ENCODE results near the gene CPNE5. TPM values are rescaled to one million over a fixed set of nuclear protein-coding genes. Genes with fewer than 3 reads are reported as not detected.

CPNE5 gene
- total RNA-seq, 1 experiment from 2014 or later = 0.37 TPM

GRCh38 chr6:36853325-36853724 is 14.1 kb upstream of the CPNE5 start:
- Histone ChIP-seq H3K4me2 (peak overlapping the region; percentile 33), H3K36me3 (ENCODE audit: low read depth) (peaks cover 37% of the 10 kb centered on the region), H3K9me3 (ENCODE audit: insufficient read depth, low read depth) (no peaks in the 10 kb centered on the region), H2AFZ (no peak overlapping the region), H3K27me3 (ENCODE audit: insufficient read depth, low read depth) (no peaks in the 10 kb centered on the region), H3K4me3 (no peak overlapping the region), H3F3A (ENCODE audit: insufficient read depth, low read depth) (peaks cover 33% of the 10 kb centered on the region; the same call in 1 of the 2 replicates), H3K9me2 (ENCODE audit: insufficient read depth) (no peaks in the 10 kb centered on the region), H3K4me1 (replicated peaks; ENCODE audit: insufficient read depth) (peaks cover 22% of the 10 kb centered on the region), H3K27ac (peak overlapping the region; percentile 78), H4K20me1 (ENCODE audit: insufficient read depth) (no peaks in the 10 kb centered on the region), H3K79me2 (ENCODE audit: low read depth) (no peaks in the 10 kb centered on the region)
- intact Hi-C loops (cut with micrococcal nuclease; ENCODE audit: unreplicated experiment) = no loop called here
- TF ChIP-seq EZH2 (IDR thresholded peaks at IDR 0.05; ENCODE audit: low read depth) (no peak), CTCF (conservative IDR thresholded peaks at IDR 0.05) (no peak)
- ChIA-PET POLR2A (ENCODE audit: unreplicated experiment) (interaction anchor here (0.6 to 0.7 kb wide), 4 partner anchors 18 to 385 kb away, joined by 3 to 53 read pairs (median 14); no protein-coding TSS in a partner anchor), CTCF (interaction anchor here (0.5 to 2.0 kb wide), 7 partner anchors 25 to 436 kb away, joined by 3 to 31 read pairs (median 11); no protein-coding TSS in a partner anchor)
- peak; percentile 33 to 96 for DNase-seq
- no TSS peak for BruUV-seq (replicated peaks)

DNA sequence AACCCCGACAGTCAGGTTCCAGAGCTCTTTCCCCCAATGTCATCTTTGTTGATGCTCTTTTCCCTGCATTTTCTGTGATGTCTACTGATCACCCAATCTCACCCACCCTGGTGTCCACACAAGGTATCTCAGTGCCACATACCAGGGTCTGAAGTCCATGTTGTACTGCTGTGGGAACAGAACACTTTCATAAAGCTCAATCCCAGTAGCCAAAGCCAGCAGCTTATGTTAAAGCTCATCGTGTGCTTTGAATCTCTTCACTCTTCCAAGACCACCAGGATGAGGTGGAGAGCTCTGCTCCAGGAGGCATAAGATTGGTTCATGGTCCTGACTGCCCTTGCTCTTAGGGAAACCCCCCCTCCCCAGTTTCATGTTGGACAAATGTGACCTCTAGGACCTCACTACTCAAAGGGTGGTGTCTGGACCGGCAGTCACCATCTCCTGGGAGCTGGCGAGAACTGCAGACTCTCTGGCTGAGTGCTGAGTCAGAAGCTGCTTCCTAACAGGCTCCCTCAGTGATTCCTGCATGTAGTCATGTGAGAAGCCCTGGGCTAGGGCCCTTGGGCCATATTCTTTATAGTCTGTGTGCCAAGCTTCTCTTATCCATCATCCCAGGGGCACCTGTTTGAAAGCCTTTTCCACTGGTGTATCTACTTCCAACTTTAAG is 13.4 kb upstream of the CPNE5 start:
- intact Hi-C loops (cut with micrococcal nuclease; ENCODE audit: unreplicated experiment) = no loop called here
- BruUV-seq (replicated peaks) = TSS peak; percentile 87
- H3K4me2 ChIP-seq = peak overlapping the region; percentile 31

DNA sequence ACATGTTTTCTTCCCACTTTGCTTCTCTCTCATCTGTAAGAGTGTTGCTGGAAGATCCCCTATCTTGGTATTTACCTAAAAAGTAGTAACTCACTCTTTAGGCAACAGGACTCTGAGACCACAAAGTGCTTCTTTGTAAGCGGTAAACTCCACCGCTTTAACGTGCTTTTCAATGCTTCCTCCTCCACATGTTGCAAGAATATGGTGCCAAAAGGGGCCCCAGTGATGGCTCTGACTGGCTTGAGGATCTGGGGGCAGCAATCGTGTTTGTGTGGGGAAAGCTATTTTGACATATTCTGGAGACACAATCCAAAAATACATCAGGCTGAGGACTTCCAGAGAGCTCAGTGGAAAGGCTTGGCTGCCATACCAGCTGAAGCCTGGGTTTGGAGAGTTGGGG is 12.4 kb upstream of the CPNE5 start:
- intact Hi-C loops (cut with micrococcal nuclease; ENCODE audit: unreplicated experiment) = loop anchor here (1.0 kb wide), 3 partner anchors 63 to 167 kb away; no protein-coding TSS in a partner anchor
- H3K79me2 ChIP-seq (ENCODE audit: low read depth) = no peaks in the 10 kb centered on the region
- H3K4me2 ChIP-seq = no peak overlapping the region
- no peak overlapping the region for H3K4me3 ChIP-seq
- H3K36me3 ChIP-seq (ENCODE audit: low read depth) = peaks cover 33% of the 10 kb centered on the region
- ChIA-PET POLR2A (ENCODE audit: unreplicated experiment) (interaction anchor here (0.6 kb wide), 1 partner anchor 254 kb away, joined by 25 read pairs; no protein-coding TSS in a partner anchor), CTCF (interaction anchor here (0.5 to 2.0 kb wide), 5 partner anchors 65 to 915 kb away, joined by 4 to 17 read pairs (median 7); no protein-coding TSS in a partner anchor)
- no peaks in the 10 kb centered on the region for H3K9me2 ChIP-seq (ENCODE audit: insufficient read depth)
- H3K4me1 ChIP-seq (replicated peaks; ENCODE audit: insufficient read depth) = peaks cover 22% of the 10 kb centered on the region
- no peak for DNase-seq
- peaks cover 33% of the 10 kb centered on the region; the same call in 1 of the 2 replicates for H3F3A ChIP-seq (ENCODE audit: insufficient read depth, low read depth)
- no peaks in the 10 kb centered on the region for H4K20me1 ChIP-seq (ENCODE audit: insufficient read depth)
- no peaks in the 10 kb centered on the region for H3K9me3 ChIP-seq (ENCODE audit: insufficient read depth, low read depth)
- H2AFZ ChIP-seq = no peak overlapping the region
- no peaks in the 10 kb centered on the region for H3K27me3 ChIP-seq (ENCODE audit: insufficient read depth, low read depth)
- BruUV-seq (replicated peaks) = no TSS peak
- TF ChIP-seq CTCF (conservative IDR thresholded peaks at IDR 0.05) (no peak), EZH2 (IDR thresholded peaks at IDR 0.05; ENCODE audit: low read depth) (no peak)
- no peak overlapping the region for H3K27ac ChIP-seq

More for the DNA sequence above, 13.4 kb upstream of the CPNE5 start:
- Histone ChIP-seq H3K4me3 (no peak overlapping the region), H3K79me2 (ENCODE audit: low read depth) (no peaks in the 10 kb centered on the region), H3F3A (ENCODE audit: insufficient read depth, low read depth) (peaks cover 33% of the 10 kb centered on the region; the same call in 1 of the 2 replicates), H3K27me3 (ENCODE audit: insufficient read depth, low read depth) (no peaks in the 10 kb centered on the region), H4K20me1 (ENCODE audit: insufficient read depth) (no peaks in the 10 kb centered on the region), H3K4me1 (replicated peaks; ENCODE audit: insufficient read depth) (peaks cover 22% of the 10 kb centered on the region), H3K9me2 (ENCODE audit: insufficient read depth) (no peaks in the 10 kb centered on the region), H2AFZ (no peak overlapping the region), H3K27ac (peak overlapping the region; percentile 78), H3K9me3 (ENCODE audit: insufficient read depth, low read depth) (no peaks in the 10 kb centered on the region), H3K36me3 (ENCODE audit: low read depth) (peaks cover 37% of the 10 kb centered on the region)
- CTCF ChIA-PET = interaction anchor here (0.5 to 2.0 kb wide), 7 partner anchors 33 to 435 kb away, joined by 3 to 17 read pairs (median 5); no protein-coding TSS in a partner anchor
- POLR2A ChIA-PET (ENCODE audit: unreplicated experiment) = interaction anchor here (0.6 to 0.7 kb wide), 5 partner anchors 25 to 1851 kb away, joined by 3 to 53 read pairs (median 6); partner anchors contain the start of gene CDKN1A
- DNase-seq = peak in 1 of 2 experiments; percentile 45
- no peak for TF ChIP-seq EZH2 (IDR thresholded peaks at IDR 0.05; ENCODE audit: low read depth)
- no peak for TF ChIP-seq CTCF (conservative IDR thresholded peaks at IDR 0.05)

Data from PC-9 (cell line).